ENCODE data around the gene ARHGAP8. TPM values are rescaled to one million over a fixed set of nuclear protein-coding genes. Genes with fewer than 3 reads are reported as not detected.
"Not testable (repeated sequence)": the region's sequence is repeated elsewhere in the genome, so short reads cannot be mapped to it uniquely, and the experiment has no call there.

Gene ARHGAP8
- total RNA-seq, 1 donor from 2014 or later = 0.49 TPM

DNA sequence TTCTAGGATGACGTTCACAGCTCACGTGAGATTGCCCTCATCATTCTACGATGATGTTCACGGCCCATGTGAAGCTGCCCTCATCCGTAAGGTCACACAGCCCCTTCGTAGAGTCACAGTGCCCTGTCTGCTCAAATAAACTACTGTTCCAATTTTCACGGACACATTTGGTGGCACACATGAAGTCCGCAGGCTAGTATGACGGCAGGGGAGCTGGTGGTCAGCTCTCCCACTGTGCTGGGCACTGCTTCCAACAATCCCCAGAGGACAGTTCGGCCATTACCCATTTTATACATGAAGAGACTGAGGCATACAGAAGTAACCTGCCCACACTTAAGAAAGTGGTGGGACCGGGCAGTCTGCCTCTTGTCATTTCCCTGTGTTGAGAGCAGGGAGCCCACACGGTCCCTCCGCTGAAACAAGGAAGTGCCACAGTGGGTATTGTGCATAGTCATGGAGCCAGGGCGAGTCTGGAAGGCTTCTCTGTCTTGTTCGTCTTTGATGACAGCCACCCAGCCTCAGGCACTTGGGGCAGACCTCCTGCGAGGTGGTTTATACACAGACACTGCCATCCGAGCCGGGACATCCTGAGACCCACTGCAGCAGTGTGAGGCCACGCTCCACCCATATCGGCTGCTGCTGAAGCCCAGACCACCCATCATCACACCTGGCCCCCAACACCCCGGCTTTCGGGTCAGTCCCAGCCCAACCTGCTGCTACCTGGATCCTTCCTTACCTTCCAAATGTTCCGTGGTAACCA, 143.1 kb downstream of the ARHGAP8 start:
- H3K36me3 Mint-ChIP-seq (ENCODE audit: low read depth) = no peaks in the 10 kb centered on the region

DNA sequence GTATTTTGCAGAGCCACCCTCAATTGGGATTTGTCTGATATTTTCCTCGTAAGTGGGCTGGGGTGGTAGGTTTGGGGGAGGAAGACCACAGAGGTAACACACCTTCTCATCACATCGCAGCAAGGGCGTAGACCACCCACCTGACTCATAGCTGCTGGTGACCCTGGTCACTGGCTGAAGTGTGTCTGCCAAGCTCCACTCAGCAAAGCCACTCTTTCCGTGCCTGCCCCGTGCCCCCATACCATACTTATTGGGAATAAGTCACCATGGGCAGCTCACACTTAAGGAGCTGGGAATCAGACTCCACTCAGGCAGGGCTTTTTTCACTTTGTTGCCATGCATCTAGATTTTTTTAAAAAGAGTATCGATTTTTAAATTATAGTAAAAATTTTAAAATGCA, 145.9 kb downstream of the ARHGAP8 start:
- H3K27ac Mint-ChIP-seq = no peak overlapping the region
- intact Hi-C loops (cut with micrococcal nuclease) = no loop called here
- ChIA-PET POLR2A (no interaction called here), CTCF (no interaction called here)
- ATAC-seq (ENCODE audit: low read depth) (no peak), DNase-seq (no peak)
- no peaks in the 10 kb centered on the region for H3K36me3 Mint-ChIP-seq (ENCODE audit: low read depth)
- peaks cover 13% of the 10 kb centered on the region for H3K9me3 Mint-ChIP-seq
- TF ChIP-seq, protein P1, sequence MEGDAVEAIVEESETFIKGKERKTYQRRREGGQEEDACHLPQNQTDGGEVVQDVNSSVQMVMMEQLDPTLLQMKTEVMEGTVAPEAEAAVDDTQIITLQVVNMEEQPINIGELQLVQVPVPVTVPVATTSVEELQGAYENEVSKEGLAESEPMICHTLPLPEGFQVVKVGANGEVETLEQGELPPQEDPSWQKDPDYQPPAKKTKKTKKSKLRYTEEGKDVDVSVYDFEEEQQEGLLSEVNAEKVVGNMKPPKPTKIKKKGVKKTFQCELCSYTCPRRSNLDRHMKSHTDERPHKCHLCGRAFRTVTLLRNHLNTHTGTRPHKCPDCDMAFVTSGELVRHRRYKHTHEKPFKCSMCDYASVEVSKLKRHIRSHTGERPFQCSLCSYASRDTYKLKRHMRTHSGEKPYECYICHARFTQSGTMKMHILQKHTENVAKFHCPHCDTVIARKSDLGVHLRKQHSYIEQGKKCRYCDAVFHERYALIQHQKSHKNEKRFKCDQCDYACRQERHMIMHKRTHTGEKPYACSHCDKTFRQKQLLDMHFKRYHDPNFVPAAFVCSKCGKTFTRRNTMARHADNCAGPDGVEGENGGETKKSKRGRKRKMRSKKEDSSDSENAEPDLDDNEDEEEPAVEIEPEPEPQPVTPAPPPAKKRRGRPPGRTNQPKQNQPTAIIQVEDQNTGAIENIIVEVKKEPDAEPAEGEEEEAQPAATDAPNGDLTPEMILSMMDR (IDR thresholded peaks at IDR 0.05) = no peak
- peaks cover 3% of the 10 kb centered on the region for H3K27me3 Mint-ChIP-seq
- H3K4me3 Mint-ChIP-seq = no peak overlapping the region
- no peaks in the 10 kb centered on the region for H3K4me1 Mint-ChIP-seq

More for the DNA sequence above, 143.1 kb downstream of the ARHGAP8 start:
- ATAC-seq (ENCODE audit: low read depth) = no peak
- ChIA-PET POLR2A (no interaction called here), CTCF (no interaction called here)
- Mint-ChIP-seq H3K27ac (no peak overlapping the region), H3K27me3 (no peaks in the 10 kb centered on the region), H3K9me3 (peaks cover under 1% of the 10 kb centered on the region), H3K4me1 (no peaks in the 10 kb centered on the region), H3K4me3 (no peak overlapping the region)
- intact Hi-C loops (cut with micrococcal nuclease) = no loop called here
- TF ChIP-seq, protein P1 (IDR thresholded peaks at IDR 0.05) = no peak
- no peak for DNase-seq

DNA sequence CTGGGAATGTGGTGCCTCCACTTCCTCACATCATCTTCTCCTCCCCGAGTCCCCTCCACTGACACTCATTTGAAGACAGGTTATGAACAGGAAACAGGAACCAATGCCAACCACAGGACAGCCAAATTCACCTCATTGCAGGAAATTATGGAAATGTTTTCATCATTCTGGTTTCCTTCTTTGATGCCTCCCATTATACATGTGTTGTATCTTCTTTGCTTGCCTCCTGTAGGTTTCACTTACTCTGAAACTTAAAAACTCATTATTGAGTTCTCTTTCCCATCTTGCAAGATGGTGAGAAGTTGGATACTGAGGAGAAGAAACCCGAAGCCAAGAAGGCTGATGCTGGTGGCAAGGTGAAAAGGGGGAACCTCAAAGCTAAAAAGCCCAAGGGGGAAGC, 148.9 kb downstream of the ARHGAP8 start:
- Mint-ChIP-seq H3K9me3 (peaks cover 13% of the 10 kb centered on the region), H3K27me3 (peaks cover 13% of the 10 kb centered on the region), H3K4me3 (no peak overlapping the region), H3K27ac (no peak overlapping the region), H3K4me1 (no peaks in the 10 kb centered on the region), H3K36me3 (ENCODE audit: low read depth) (no peaks in the 10 kb centered on the region)
- TF ChIP-seq, protein P1 (IDR thresholded peaks at IDR 0.05) = no peak
- ChIA-PET POLR2A (no interaction called here), CTCF (no interaction called here)
- ATAC-seq (ENCODE audit: low read depth) (no peak), DNase-seq (no peak)
- intact Hi-C loops (cut with micrococcal nuclease) = no loop called here

DNA sequence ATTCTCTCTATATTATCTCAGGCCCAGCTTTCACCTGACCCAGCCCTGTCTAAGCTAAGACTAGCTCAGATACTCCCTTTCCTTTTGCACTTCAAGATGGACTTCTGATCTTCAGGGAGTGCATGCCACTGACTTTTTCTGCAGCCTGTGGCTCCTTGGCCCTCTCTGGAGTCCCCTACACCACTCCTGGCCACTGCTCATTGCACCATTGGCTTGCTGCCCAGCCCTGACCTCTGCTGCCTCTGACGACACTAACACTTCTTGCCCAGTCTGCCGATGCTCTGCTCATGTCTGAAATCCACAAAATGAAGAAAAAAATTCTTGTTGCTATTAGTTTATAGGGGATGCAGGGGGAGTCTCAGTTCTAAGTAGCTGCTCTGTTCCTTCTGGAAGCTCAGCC, 150.8 kb downstream of the ARHGAP8 start:
- H3K4me3 Mint-ChIP-seq; POLR2A ChIA-PET; intact Hi-C loops (cut with micrococcal nuclease); H3K27ac Mint-ChIP-seq; H3K36me3 Mint-ChIP-seq (ENCODE audit: low read depth); H3K4me1 Mint-ChIP-seq; CTCF ChIA-PET; ATAC-seq (ENCODE audit: low read depth); DNase-seq: not testable (repeated sequence)
- Mint-ChIP-seq H3K9me3 (peaks cover 13% of the 10 kb centered on the region), H3K27me3 (peaks cover 13% of the 10 kb centered on the region)

DNA sequence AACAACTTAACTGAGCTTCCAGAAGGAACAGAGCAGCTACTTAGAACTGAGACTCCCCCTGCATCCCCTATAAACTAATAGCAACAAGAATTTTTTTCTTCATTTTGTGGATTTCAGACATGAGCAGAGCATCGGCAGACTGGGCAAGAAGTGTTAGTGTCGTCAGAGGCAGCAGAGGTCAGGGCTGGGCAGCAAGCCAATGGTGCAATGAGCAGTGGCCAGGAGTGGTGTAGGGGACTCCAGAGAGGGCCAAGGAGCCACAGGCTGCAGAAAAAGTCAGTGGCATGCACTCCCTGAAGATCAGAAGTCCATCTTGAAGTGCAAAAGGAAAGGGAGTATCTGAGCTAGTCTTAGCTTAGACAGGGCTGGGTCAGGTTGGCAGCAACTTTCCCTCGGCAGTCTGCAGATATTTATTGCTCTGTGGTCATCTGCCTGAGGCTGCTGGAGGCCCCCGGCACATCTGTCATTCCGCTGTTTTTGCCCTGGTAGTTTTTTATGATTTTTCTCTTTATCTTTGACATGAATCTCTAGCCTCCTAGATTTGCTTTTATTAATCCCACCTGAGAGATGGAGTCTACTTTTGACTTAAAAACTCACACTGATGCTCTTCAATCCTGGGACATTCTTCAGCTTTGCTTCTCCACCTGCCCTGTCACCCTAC, 152.2 kb downstream of the ARHGAP8 start:
- H3K9me3 Mint-ChIP-seq = peaks cover 13% of the 10 kb centered on the region
- H3K4me3 Mint-ChIP-seq; POLR2A ChIA-PET; H3K27ac Mint-ChIP-seq; ATAC-seq (ENCODE audit: low read depth); intact Hi-C loops (cut with micrococcal nuclease); DNase-seq; H3K4me1 Mint-ChIP-seq; CTCF ChIA-PET; H3K36me3 Mint-ChIP-seq (ENCODE audit: low read depth): not testable (repeated sequence)
- peaks cover 13% of the 10 kb centered on the region for H3K27me3 Mint-ChIP-seq

DNA sequence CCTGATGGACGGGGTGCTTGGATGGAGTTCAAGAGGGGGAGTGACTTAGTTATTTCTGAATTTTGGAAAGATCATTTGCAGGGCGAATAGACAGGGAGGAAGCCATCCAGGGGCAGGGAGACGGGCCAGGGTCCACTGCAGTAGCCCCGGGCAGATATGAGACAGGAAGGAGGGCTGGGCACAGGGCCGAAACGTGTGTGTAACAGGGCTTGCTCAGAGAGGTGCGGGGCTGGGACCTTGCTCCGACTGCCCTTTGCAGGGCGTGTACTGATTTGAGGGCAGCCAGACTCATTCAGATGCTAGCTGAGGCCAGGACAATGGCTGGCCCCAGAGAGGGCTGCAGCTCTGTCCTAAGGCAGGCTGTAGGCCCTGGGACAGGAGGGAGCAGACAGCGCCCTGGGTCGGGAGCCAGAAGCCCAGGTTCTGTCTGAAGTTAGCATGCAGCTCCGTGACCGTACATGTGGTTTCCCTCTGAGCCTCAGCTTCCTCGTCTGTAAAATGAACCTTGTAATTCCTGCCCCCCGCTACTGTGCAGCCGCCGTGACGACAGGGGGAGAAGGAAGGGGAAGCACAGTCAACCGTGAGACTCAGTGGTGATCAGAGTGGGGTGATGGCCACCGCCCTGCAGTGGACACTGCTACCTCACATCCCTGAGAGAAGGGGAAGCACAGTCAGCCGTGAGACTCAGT, 154.0 kb downstream of the ARHGAP8 start:
- CTCF ChIA-PET = no interaction called here
- H3K27ac Mint-ChIP-seq = no peak overlapping the region
- H3K4me1 Mint-ChIP-seq = no peaks in the 10 kb centered on the region
- intact Hi-C loops (cut with micrococcal nuclease) = no loop called here
- POLR2A ChIA-PET = no interaction called here
- no peaks in the 10 kb centered on the region for H3K36me3 Mint-ChIP-seq (ENCODE audit: low read depth)
- peaks cover 13% of the 10 kb centered on the region for H3K27me3 Mint-ChIP-seq
- ATAC-seq (ENCODE audit: low read depth) (no peak), DNase-seq (no peak)
- H3K9me3 Mint-ChIP-seq = peaks cover 15% of the 10 kb centered on the region
- TF ChIP-seq, protein P1 (IDR thresholded peaks at IDR 0.05) = no peak
- no peak overlapping the region for H3K4me3 Mint-ChIP-seq
